DND-41 (cell line): ENCODE data around the gene FCHO2.
"Not testable (repeated sequence)": the region's sequence is repeated elsewhere in the genome, so short reads cannot be mapped to it uniquely, and the experiment has no call there.

Experiments used
- CTCF ChIP-seq: IDR thresholded peaks from 2 replicates; pipeline ENCODE4 v1.5.1; 2012; ENCODE audit warnings: borderline replicate concordance, low read length, moderate library complexity, mild to moderate bottlenecking; ENCODE audit not compliant: poor library complexity, severe bottlenecking; ENCODE audit errors: extremely low read depth
- EZH2 ChIP-seq: IDR thresholded peaks from 3 replicates; pipeline ENCODE4 v1.6.1; 2012; ENCODE audit warnings: borderline replicate concordance, low read depth, mild to moderate bottlenecking, moderate library complexity, low read length, inconsistent platforms; ENCODE audit not compliant: severe bottlenecking

GRCh38 chr5:73011612-73012011 is 55.8 kb downstream of the FCHO2 start:
- not testable (repeated sequence) for TF ChIP-seq EZH2, CTCF
